SK-N-SH (cell line): ENCODE measurements around the gene AKAP6. TPM values are rescaled to one million over a fixed set of nuclear protein-coding genes. Genes with fewer than 3 reads are reported as not detected.

Experiments
- CTCF ChIA-PET: fragments of 300-600, 350-600 bp; formaldehyde crosslinking; extraction: SDS; loops from one replicate; lab custom pipeline; 2021; lab: Yijun Ruan, JAX
- POLR2A ChIA-PET: fragments of 350-600 bp; sonication (Branson Sonifier 250); formaldehyde crosslinking; extraction: SDS; loops from one replicate; lab custom pipeline; 2020; ENCODE audit warnings: antibody characterized with exemption, inconsistent platforms; lab: Yijun Ruan, JAX
- DNase-seq: peaks from one replicate; pipeline ENCODE4 v3.0.0; 2012
- H2AFZ ChIP-seq: fragments of 200-600 bp; sonication (generic); 2 replicates; pipeline ENCODE4 v1.8.1; 2016; ENCODE audit warnings: antibody characterized with exemption, mild to moderate bottlenecking, low read depth
- H3F3A ChIP-seq: fragments of 200-600 bp; sonication (generic); replicated peaks from 2 replicates; pipeline ENCODE3; 2016; ENCODE audit warnings: antibody characterized with exemption, mild to moderate bottlenecking; ENCODE audit not compliant: insufficient read depth
- H3K27ac ChIP-seq, 2 experiments: fragments of 200-500 bp in 1 of 2; fragments of 200-600 bp in 1 of 2; sonication (Bioruptor generic) in 1 of 2; sonication (generic), shearing (Covaris generic) in 1 of 2; 2 replicates each; pipeline versions ENCODE4 v1.5.1 to v1.6.1; 2014 to 2016; ENCODE audit warnings: low read depth in 2 of 2, inconsistent platforms in 1 of 2, low read length in 1 of 2, mild to moderate bottlenecking in 1 of 2, mixed read lengths in 1 of 2
- H3K27me3 ChIP-seq: fragments of 200-600 bp; sonication (generic), shearing (Covaris generic); 2 replicates; pipeline ENCODE4 v1.6.1; 2016; ENCODE audit warnings: mixed run types; ENCODE audit not compliant: insufficient read depth
- H3K36me3 ChIP-seq, 2 experiments: fragments of 200-500 bp in 1 of 2; fragments of 200-600 bp in 1 of 2; sonication (Bioruptor generic) in 1 of 2; sonication (generic) in 1 of 2; replicated peaks in 1 of 2; 2 replicates each; pipeline versions ENCODE3 to v1.5.1; 2014 to 2016; ENCODE audit warnings: low read length in 1 of 2, mild to moderate bottlenecking in 1 of 2; ENCODE audit not compliant: insufficient read depth in 2 of 2, control insufficient read depth in 1 of 2
- H3K4me1 ChIP-seq, 2 experiments: fragments of 200-500 bp in 1 of 2; fragments of 200-600 bp in 1 of 2; sonication (Bioruptor generic) in 1 of 2; sonication (generic), shearing (Covaris generic) in 1 of 2; 2 replicates each; pipeline versions ENCODE4 v1.5.1 to v1.6.1; 2014 to 2016; ENCODE audit warnings: low read depth in 1 of 2, low read length in 1 of 2, mixed run types in 1 of 2; ENCODE audit not compliant: insufficient read depth in 2 of 2, control insufficient read depth in 1 of 2
- H3K4me2 ChIP-seq: fragments of 200-600 bp; sonication (generic), shearing (Covaris generic); 2 replicates; pipeline ENCODE4 v1.6.1; 2017; ENCODE audit warnings: mixed run types
- H3K4me3 ChIP-seq, 2 experiments: fragments of 200-500 bp in 1 of 2; fragments of 200-600 bp in 1 of 2; sonication (Bioruptor generic) in 1 of 2; sonication (generic), shearing (Covaris generic) in 1 of 2; 2 replicates each; pipeline versions ENCODE4 v1.5.1 to v1.8.1; 2014 to 2016; ENCODE audit warnings: low read depth in 2 of 2, inconsistent platforms in 1 of 2, low read length in 1 of 2, mild to moderate bottlenecking in 1 of 2, mixed read lengths in 1 of 2, moderate library complexity in 1 of 2
- H3K79me2 ChIP-seq: fragments of 200-600 bp; sonication (generic); 2 replicates; pipeline ENCODE4 v1.8.1; 2017; ENCODE audit warnings: mild to moderate bottlenecking; ENCODE audit not compliant: insufficient read depth
- H3K9ac ChIP-seq: fragments of 200-600 bp; sonication (generic); 2 replicates; pipeline ENCODE4 v1.6.1; 2017; ENCODE audit warnings: mixed run types
- H3K9me2 ChIP-seq: fragments of 200-600 bp; sonication (generic); 2 replicates; pipeline ENCODE4 v1.6.1; 2017; ENCODE audit warnings: mixed run types
- H3K9me3 ChIP-seq: fragments of 200-600 bp; sonication (generic); 2 replicates; pipeline ENCODE4 v1.6.1; 2017; ENCODE audit warnings: mixed run types, mild to moderate bottlenecking, moderate library complexity
- H4K20me1 ChIP-seq: fragments of 200-600 bp; sonication (generic); 2 replicates; pipeline ENCODE4 v1.6.1; 2017; ENCODE audit warnings: mild to moderate bottlenecking, mixed run types; ENCODE audit not compliant: insufficient read depth
- ELF1 ChIP-seq: IDR thresholded peaks from 2 replicates; pipeline ENCODE4 v1.4.0; 2012
- FOSL2 ChIP-seq: IDR thresholded peaks from 2 replicates; pipeline ENCODE4 v1.4.0; 2012; ENCODE audit warnings: low read depth, mild to moderate bottlenecking, moderate library complexity, borderline replicate concordance
- FOXM1 ChIP-seq: IDR thresholded peaks from 2 replicates; pipeline ENCODE4 v1.4.0; 2012; ENCODE audit warnings: low read depth, mild to moderate bottlenecking
- JUND ChIP-seq: IDR thresholded peaks from 2 replicates; pipeline ENCODE4 v1.4.0; 2012
- MEF2A ChIP-seq: IDR thresholded peaks from 2 replicates; pipeline ENCODE4 v1.4.0; 2012; ENCODE audit warnings: low read depth, borderline replicate concordance
- MXI1 ChIP-seq: IDR thresholded peaks from 2 replicates; pipeline ENCODE4 v1.6.1; 2012; ENCODE audit warnings: mild to moderate bottlenecking, low read depth, low read length, improper control_type of control experiment
- POLR2AphosphoS5 ChIP-seq: IDR thresholded peaks from 2 replicates; pipeline ENCODE4 v1.6.1; 2012; ENCODE audit warnings: low read depth, low read length
- SIN3A ChIP-seq: IDR thresholded peaks from 2 replicates; pipeline ENCODE4 v1.6.1; 2012; ENCODE audit warnings: low read depth, mild to moderate bottlenecking, low read length, moderate library complexity, borderline replicate concordance
- TAF1 ChIP-seq: IDR thresholded peaks from 2 replicates; pipeline ENCODE4 v1.6.1; 2012; ENCODE audit warnings: low read depth, mild to moderate bottlenecking, low read length, moderate library complexity, borderline replicate concordance
- TCF12 ChIP-seq: IDR thresholded peaks from 2 replicates; pipeline ENCODE4 v1.4.0; 2012
- TEAD4 ChIP-seq: IDR thresholded peaks from 2 replicates; pipeline ENCODE4 v1.4.0; 2012; ENCODE audit warnings: mild to moderate bottlenecking, borderline replicate concordance; ENCODE audit not compliant: insufficient read depth
- YY1 ChIP-seq: IDR thresholded peaks from 2 replicates; pipeline ENCODE4 v1.4.0; 2012; ENCODE audit warnings: low read depth, mild to moderate bottlenecking
- WGBS: methylation state at CpG from one replicate; pipeline ENCODE4 v1.1.6; 2017; ENCODE audit warnings: low lambda C conversion rate; 5-methylcytosine and 5-hydroxymethylcytosine counted together
- polyA plus RNA-seq, 3 experiments: library from polyadenylated mRNA; depleted of rRNA; stranded (reverse); fragments of >200 nt; gene quantifications; 2 replicates each; pipeline ENCODE4 v1.2.3, GENCODE V29; 2012
- TF ChIP-seq, protein P1 (sequence below): IDR thresholded peaks from 2 replicates; pipeline ENCODE4; 2012
- TF ChIP-seq, protein P2 (sequence below): IDR thresholded peaks from 2 replicates; pipeline ENCODE4 v1.4.0; 2012; ENCODE audit warnings: low read depth
- TF ChIP-seq, protein P3 (sequence below): IDR thresholded peaks from 2 replicates; pipeline ENCODE4 v1.6.1; 2012; ENCODE audit warnings: mild to moderate bottlenecking, low read depth, low read length, moderate library complexity
- TF ChIP-seq, protein P4 (sequence below): IDR thresholded peaks from 2 replicates; pipeline ENCODE4 v1.4.0; 2012; ENCODE audit warnings: low read depth, borderline replicate concordance

Gene AKAP6
- polyA plus RNA-seq, 1 of the 3 experiments (the other 2 are of a cell fraction), result 1.7 TPM

DNA sequence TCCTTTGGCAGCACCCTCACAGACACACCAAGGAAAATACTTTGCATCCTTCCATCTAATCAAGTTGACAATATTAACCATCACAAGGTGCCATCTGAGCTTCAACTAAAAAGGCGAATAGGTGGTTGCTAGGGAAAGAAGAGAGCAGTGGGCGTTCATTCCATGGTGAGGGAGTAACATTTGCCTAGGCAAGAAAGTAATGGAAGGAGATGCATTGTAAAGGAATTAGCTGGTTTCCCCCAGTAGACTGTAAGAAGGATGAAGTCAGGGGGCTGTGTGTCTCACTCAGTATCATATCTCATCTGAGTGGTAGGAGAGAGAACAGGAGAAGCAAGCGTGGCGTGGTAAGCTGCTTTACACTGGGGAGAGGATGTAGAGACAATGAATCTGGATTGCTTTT is 34.7 kb downstream of the AKAP6 start:
- no peaks in the 10 kb centered on the region for H3K27me3 ChIP-seq
- no peak for DNase-seq
- H3K4me2 ChIP-seq, result no peak overlapping the region
- H3K4me1 ChIP-seq, result peaks cover 26 to 39% of the 10 kb centered on the region in 2 experiments
- no peaks in the 10 kb centered on the region for H3K79me2 ChIP-seq
- CTCF ChIA-PET, result interaction anchor here (0.8 to 1.0 kb wide), 2 partner anchors 19 to 113 kb away, joined by 3 to 4 read pairs; no protein-coding TSS in a partner anchor
- H3K9me2 ChIP-seq, result no peaks in the 10 kb centered on the region
- no peak overlapping the region for H3K27ac ChIP-seq
- POLR2A ChIA-PET, result no interaction called here
- no peaks in the 10 kb centered on the region for H3K9me3 ChIP-seq
- no peaks in the 10 kb centered on the region for H3K36me3 ChIP-seq
- WGBS, result 94% methylated on average over 4 of the region's 4 CpGs
- H3K4me3 ChIP-seq, result no peak overlapping the region
- TF ChIP-seq, protein P1, sequence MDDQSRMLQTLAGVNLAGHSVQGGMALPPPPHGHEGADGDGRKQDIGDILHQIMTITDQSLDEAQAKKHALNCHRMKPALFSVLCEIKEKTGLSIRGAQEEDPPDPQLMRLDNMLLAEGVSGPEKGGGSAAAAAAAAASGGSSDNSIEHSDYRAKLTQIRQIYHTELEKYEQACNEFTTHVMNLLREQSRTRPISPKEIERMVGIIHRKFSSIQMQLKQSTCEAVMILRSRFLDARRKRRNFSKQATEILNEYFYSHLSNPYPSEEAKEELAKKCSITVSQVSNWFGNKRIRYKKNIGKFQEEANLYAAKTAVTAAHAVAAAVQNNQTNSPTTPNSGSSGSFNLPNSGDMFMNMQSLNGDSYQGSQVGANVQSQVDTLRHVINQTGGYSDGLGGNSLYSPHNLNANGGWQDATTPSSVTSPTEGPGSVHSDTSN, result no peak
- no peak for TF ChIP-seq TEAD4
- no peak for TF ChIP-seq TCF12
- no peak for TF ChIP-seq MXI1
- no peak for TF ChIP-seq ELF1
- no peak for TF ChIP-seq MEF2A
- no peak for TF ChIP-seq POLR2AphosphoS5
- no peak for TF ChIP-seq JUND
- TF ChIP-seq FOXM1, result no peak
- no peak for TF ChIP-seq TAF1
- TF ChIP-seq, protein P2, sequence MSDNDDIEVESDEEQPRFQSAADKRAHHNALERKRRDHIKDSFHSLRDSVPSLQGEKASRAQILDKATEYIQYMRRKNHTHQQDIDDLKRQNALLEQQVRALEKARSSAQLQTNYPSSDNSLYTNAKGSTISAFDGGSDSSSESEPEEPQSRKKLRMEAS, result no peak
- TF ChIP-seq SIN3A, result no peak
- TF ChIP-seq, protein P3, sequence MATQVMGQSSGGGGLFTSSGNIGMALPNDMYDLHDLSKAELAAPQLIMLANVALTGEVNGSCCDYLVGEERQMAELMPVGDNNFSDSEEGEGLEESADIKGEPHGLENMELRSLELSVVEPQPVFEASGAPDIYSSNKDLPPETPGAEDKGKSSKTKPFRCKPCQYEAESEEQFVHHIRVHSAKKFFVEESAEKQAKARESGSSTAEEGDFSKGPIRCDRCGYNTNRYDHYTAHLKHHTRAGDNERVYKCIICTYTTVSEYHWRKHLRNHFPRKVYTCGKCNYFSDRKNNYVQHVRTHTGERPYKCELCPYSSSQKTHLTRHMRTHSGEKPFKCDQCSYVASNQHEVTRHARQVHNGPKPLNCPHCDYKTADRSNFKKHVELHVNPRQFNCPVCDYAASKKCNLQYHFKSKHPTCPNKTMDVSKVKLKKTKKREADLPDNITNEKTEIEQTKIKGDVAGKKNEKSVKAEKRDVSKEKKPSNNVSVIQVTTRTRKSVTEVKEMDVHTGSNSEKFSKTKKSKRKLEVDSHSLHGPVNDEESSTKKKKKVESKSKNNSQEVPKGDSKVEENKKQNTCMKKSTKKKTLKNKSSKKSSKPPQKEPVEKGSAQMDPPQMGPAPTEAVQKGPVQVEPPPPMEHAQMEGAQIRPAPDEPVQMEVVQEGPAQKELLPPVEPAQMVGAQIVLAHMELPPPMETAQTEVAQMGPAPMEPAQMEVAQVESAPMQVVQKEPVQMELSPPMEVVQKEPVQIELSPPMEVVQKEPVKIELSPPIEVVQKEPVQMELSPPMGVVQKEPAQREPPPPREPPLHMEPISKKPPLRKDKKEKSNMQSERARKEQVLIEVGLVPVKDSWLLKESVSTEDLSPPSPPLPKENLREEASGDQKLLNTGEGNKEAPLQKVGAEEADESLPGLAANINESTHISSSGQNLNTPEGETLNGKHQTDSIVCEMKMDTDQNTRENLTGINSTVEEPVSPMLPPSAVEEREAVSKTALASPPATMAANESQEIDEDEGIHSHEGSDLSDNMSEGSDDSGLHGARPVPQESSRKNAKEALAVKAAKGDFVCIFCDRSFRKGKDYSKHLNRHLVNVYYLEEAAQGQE, result no peak
- TF ChIP-seq, protein P4, sequence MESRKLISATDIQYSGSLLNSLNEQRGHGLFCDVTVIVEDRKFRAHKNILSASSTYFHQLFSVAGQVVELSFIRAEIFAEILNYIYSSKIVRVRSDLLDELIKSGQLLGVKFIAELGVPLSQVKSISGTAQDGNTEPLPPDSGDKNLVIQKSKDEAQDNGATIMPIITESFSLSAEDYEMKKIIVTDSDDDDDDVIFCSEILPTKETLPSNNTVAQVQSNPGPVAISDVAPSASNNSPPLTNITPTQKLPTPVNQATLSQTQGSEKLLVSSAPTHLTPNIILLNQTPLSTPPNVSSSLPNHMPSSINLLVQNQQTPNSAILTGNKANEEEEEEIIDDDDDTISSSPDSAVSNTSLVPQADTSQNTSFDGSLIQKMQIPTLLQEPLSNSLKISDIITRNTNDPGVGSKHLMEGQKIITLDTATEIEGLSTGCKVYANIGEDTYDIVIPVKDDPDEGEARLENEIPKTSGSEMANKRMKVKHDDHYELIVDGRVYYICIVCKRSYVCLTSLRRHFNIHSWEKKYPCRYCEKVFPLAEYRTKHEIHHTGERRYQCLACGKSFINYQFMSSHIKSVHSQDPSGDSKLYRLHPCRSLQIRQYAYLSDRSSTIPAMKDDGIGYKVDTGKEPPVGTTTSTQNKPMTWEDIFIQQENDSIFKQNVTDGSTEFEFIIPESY, result no peak
- no peak for TF ChIP-seq FOSL2
- TF ChIP-seq YY1, result no peak
- peaks cover 33% of the 10 kb centered on the region for H3F3A ChIP-seq
- H2AFZ ChIP-seq, result no peak overlapping the region
- H3K9ac ChIP-seq, result no peak overlapping the region
- no peaks in the 10 kb centered on the region for H4K20me1 ChIP-seq
